Measurements from ENCODE around the gene DYNC1LI2.

Gene DYNC1LI2

GRCh38 chr16:66752958-66753357 is 1.5 kb upstream of the DYNC1LI2 start:
- peaks cover 21% of the 10 kb centered on the region for H3K36me3 ChIP-seq (ENCODE audit: insufficient read depth, low read length)
- H3K9ac ChIP-seq (ENCODE audit: low read length): no peak overlapping the region
- no peaks in the 10 kb centered on the region for H3K9me3 ChIP-seq (ENCODE audit: low read length)
- H3K27me3 ChIP-seq (ENCODE audit: control insufficient read depth in 1 of 2, insufficient read depth in 2 of 2, low read length in 2 of 2): no peaks in the 10 kb centered on the region
- H3K4me1 ChIP-seq (ENCODE audit: insufficient read depth, low read length): peaks cover 21% of the 10 kb centered on the region
- no peak overlapping the region for H3K27ac ChIP-seq (ENCODE audit: low read depth, low read length)
- no peak overlapping the region for H3K4me3 ChIP-seq (ENCODE audit: low read depth in 1 of 2, low read length in 2 of 2)

DNA sequence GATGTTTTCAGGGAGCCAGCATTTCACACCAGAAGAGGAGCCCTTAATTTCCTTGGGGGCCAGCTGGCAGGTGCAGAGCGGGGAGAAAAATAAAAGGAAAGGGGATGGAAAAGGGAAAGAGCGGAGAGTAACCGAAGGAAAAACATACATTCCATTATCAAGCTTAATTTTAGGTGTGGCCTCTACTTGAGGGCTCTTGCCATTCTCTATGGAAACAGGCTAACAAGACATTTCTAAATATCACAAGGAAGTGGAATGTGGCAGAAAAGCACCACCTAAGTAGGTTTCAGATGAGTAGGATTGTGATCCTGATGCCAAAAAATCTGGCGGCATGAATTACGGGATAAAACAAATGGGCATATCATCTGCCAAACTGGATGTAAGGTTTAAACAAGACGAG is 970 bp upstream of the DYNC1LI2 start:
- Histone ChIP-seq H3K9me3 (ENCODE audit: low read length) (no peaks in the 10 kb centered on the region), H3K27me3 (ENCODE audit: control insufficient read depth in 1 of 2, insufficient read depth in 2 of 2, low read length in 2 of 2) (no peaks in the 10 kb centered on the region), H3K4me3 (ENCODE audit: low read depth in 1 of 2, low read length in 2 of 2) (peak overlapping the region in 1 of 2 donors; percentile 34), H3K9ac (ENCODE audit: low read length) (no peak overlapping the region), H3K36me3 (ENCODE audit: insufficient read depth, low read length) (peaks cover 26% of the 10 kb centered on the region), H3K4me1 (ENCODE audit: insufficient read depth, low read length) (peaks cover 21% of the 10 kb centered on the region), H3K27ac (ENCODE audit: low read depth, low read length) (no peak overlapping the region)

- no peaks in the 10 kb centered on the region for H3K9me3 ChIP-seq (ENCODE audit: low read length)
- H3K36me3 ChIP-seq (ENCODE audit: insufficient read depth, low read length): peaks cover 30% of the 10 kb centered on the region
- peak overlapping the region; percentile 27 for H3K27ac ChIP-seq (ENCODE audit: low read depth, low read length)
- H3K4me1 ChIP-seq (ENCODE audit: insufficient read depth, low read length): peaks cover 23% of the 10 kb centered on the region
- peak overlapping the region; percentile 28 for H3K9ac ChIP-seq (ENCODE audit: low read length)
- H3K27me3 ChIP-seq (ENCODE audit: control insufficient read depth in 1 of 2, insufficient read depth in 2 of 2, low read length in 2 of 2): no peaks in the 10 kb centered on the region
- peak overlapping the region; percentile 34 to 44 for H3K4me3 ChIP-seq (ENCODE audit: low read depth in 1 of 2, low read length in 2 of 2)
Measured at GRCh38 chr16:66751992-66752322, 548 bp upstream of the DYNC1LI2 start.

- Histone ChIP-seq H3K9me3 (ENCODE audit: low read length) (no peaks in the 10 kb centered on the region), H3K9ac (ENCODE audit: low read length) (peak overlapping the region; percentile 99), H3K27me3 (ENCODE audit: control insufficient read depth in 1 of 2, insufficient read depth in 2 of 2, low read length in 2 of 2) (no peaks in the 10 kb centered on the region), H3K4me3 (ENCODE audit: low read depth in 1 of 2, low read length in 2 of 2) (peak overlapping the region; percentile 82 to 94), H3K36me3 (ENCODE audit: insufficient read depth, low read length) (peaks cover 39% of the 10 kb centered on the region), H3K27ac (ENCODE audit: low read depth, low read length) (peak overlapping the region; percentile 88), H3K4me1 (ENCODE audit: insufficient read depth, low read length) (peaks cover 27% of the 10 kb centered on the region)
Measured at GRCh38 chr16:66751053-66751302, 431 bp downstream of the DYNC1LI2 start.

DNA sequence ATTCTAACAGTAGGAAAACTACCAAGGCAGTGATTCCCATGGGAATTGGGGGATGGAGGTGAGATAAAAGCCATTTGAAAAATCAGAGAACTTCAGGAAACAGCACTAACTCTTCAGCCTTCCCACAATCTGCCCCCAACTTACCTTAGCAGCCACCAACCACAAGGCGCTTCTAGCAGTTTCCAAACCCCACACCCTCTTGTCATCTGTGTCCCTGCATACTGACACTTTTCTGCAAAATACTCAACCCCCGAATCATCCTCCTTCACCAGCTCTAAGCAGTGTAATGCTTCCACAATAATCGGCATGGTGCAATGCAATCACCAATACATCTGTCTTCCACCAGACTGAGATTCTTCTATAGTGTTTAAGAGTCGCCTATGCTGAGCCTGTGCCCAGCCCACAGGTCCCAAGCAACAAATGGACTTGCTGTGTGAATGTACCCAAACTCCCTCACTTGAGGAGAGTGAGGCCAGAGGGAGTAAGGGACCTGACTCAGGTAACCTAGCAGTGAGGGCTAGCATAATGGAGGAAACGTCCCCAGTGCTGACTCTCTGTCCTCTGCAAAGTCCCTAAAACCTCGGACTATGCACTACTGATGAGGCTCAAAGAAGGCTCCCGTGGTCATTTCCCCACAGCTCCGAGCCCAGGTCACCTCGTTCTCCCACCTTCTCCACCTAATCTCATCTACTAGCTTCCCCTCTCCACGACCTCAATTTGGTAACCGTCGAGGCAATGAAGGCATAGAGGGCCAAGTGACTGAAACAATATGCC is 943 bp downstream of the DYNC1LI2 start:
- Histone ChIP-seq H3K27me3 (ENCODE audit: control insufficient read depth in 1 of 2, insufficient read depth in 2 of 2, low read length in 2 of 2) (no peaks in the 10 kb centered on the region), H3K4me3 (ENCODE audit: low read depth in 1 of 2, low read length in 2 of 2) (peak overlapping the region; percentile 82 to 94), H3K27ac (ENCODE audit: low read depth, low read length) (peak overlapping the region; percentile 88), H3K9me3 (ENCODE audit: low read length) (no peaks in the 10 kb centered on the region), H3K9ac (ENCODE audit: low read length) (peak overlapping the region; percentile 99), H3K4me1 (ENCODE audit: insufficient read depth, low read length) (peaks cover 27% of the 10 kb centered on the region), H3K36me3 (ENCODE audit: insufficient read depth, low read length) (peaks cover 40% of the 10 kb centered on the region)

- Histone ChIP-seq H3K36me3 (ENCODE audit: insufficient read depth, low read length) (peaks cover 56% of the 10 kb centered on the region), H3K27me3 (ENCODE audit: control insufficient read depth in 1 of 2, insufficient read depth in 2 of 2, low read length in 2 of 2) (no peaks in the 10 kb centered on the region), H3K4me1 (ENCODE audit: insufficient read depth, low read length) (peaks cover 38% of the 10 kb centered on the region), H3K9me3 (ENCODE audit: low read length) (no peaks in the 10 kb centered on the region), H3K4me3 (ENCODE audit: low read depth in 1 of 2, low read length in 2 of 2) (no peak overlapping the region), H3K9ac (ENCODE audit: low read length) (no peak overlapping the region), H3K27ac (ENCODE audit: low read depth, low read length) (peak overlapping the region; percentile 13)
Measured at GRCh38 chr16:66746682-66747081, 4.7 kb downstream of the DYNC1LI2 start.

- Histone ChIP-seq H3K36me3 (ENCODE audit: insufficient read depth, low read length) (peaks cover 56% of the 10 kb centered on the region), H3K9me3 (ENCODE audit: low read length) (no peaks in the 10 kb centered on the region), H3K27ac (ENCODE audit: low read depth, low read length) (peak overlapping the region; percentile 13), H3K4me3 (ENCODE audit: low read depth in 1 of 2, low read length in 2 of 2) (no peak overlapping the region), H3K4me1 (ENCODE audit: insufficient read depth, low read length) (peaks cover 45% of the 10 kb centered on the region), H3K9ac (ENCODE audit: low read length) (no peak overlapping the region), H3K27me3 (ENCODE audit: control insufficient read depth in 1 of 2, insufficient read depth in 2 of 2, low read length in 2 of 2) (no peaks in the 10 kb centered on the region)
Measured at GRCh38 chr16:66746048-66746447, 5.4 kb downstream of the DYNC1LI2 start.

- H3K27me3 ChIP-seq (ENCODE audit: control insufficient read depth in 1 of 2, insufficient read depth in 2 of 2, low read length in 2 of 2): no peaks in the 10 kb centered on the region
- no peaks in the 10 kb centered on the region for H3K9me3 ChIP-seq (ENCODE audit: low read length)
- H3K36me3 ChIP-seq (ENCODE audit: insufficient read depth, low read length): peaks cover 41% of the 10 kb centered on the region
- no peak overlapping the region for H3K4me3 ChIP-seq (ENCODE audit: low read depth in 1 of 2, low read length in 2 of 2)
- peaks cover 40% of the 10 kb centered on the region for H3K4me1 ChIP-seq (ENCODE audit: insufficient read depth, low read length)
- H3K27ac ChIP-seq (ENCODE audit: low read depth, low read length): peak overlapping the region; percentile 73
- H3K9ac ChIP-seq (ENCODE audit: low read length): peak overlapping the region; percentile 40
Measured at GRCh38 chr16:66741950-66742808, 9.2 kb downstream of the DYNC1LI2 start.

- H3K36me3 ChIP-seq (ENCODE audit: insufficient read depth, low read length): peaks cover 33% of the 10 kb centered on the region
- peak overlapping the region; percentile 40 for H3K9ac ChIP-seq (ENCODE audit: low read length)
- H3K27me3 ChIP-seq (ENCODE audit: control insufficient read depth in 1 of 2, insufficient read depth in 2 of 2, low read length in 2 of 2): no peaks in the 10 kb centered on the region
- no peaks in the 10 kb centered on the region for H3K9me3 ChIP-seq (ENCODE audit: low read length)
- peaks cover 35% of the 10 kb centered on the region for H3K4me1 ChIP-seq (ENCODE audit: insufficient read depth, low read length)
- H3K27ac ChIP-seq (ENCODE audit: low read depth, low read length): peak overlapping the region; percentile 73
- H3K4me3 ChIP-seq (ENCODE audit: low read depth in 1 of 2, low read length in 2 of 2): peak overlapping the region in 1 of 2 donors; percentile 17
Measured at GRCh38 chr16:66741169-66741900, 10.1 kb downstream of the DYNC1LI2 start.

DNA sequence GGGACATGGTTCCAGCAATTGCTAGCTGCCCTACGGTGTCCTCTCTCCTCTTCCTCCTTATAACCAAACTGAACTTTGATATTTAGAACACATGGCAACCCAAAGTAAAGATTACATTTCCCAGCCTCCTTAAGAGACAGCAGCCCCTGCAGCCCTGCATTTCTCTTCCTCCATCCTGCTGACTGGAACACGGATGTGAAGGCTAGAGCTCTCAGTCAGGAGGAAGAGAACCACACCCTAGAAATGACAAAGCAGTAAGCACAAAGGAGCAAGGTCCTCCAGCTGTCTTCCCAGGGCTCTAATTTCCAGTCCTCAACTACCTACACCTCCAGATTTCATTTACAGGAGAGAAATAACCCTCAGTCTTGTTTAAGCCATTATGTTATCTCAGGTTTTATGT is 10.9 kb downstream of the DYNC1LI2 start:
- peak overlapping the region in 1 of 2 donors; percentile 17 for H3K4me3 ChIP-seq (ENCODE audit: low read depth in 1 of 2, low read length in 2 of 2)
- H3K9ac ChIP-seq (ENCODE audit: low read length): peak overlapping the region; percentile 40
- no peaks in the 10 kb centered on the region for H3K9me3 ChIP-seq (ENCODE audit: low read length)

DNA sequence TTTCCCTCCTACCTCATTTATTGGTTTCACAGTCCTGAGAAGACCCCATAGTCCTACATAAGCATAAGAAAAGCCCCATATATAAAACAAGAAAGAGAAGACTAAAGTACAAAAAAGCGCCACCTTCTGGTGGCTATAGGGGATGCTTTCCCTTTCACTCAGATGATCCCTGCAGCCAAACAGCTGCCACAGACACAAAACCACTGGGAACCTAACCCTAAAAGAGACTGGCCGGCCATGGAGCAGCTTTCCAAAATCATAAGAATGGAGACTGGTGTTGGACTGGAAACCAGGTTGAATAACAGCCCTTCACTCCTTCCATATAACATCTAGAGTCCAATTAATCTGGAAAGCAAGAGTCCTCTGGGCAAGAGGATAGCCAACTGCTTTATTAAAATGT is 11.4 kb downstream of the DYNC1LI2 start:
- Histone ChIP-seq H3K9ac (ENCODE audit: low read length) (no peak overlapping the region), H3K27me3 (ENCODE audit: control insufficient read depth in 1 of 2, insufficient read depth in 2 of 2, low read length in 2 of 2) (no peaks in the 10 kb centered on the region), H3K4me3 (ENCODE audit: low read depth in 1 of 2, low read length in 2 of 2) (peak overlapping the region in 1 of 2 donors; percentile 17), H3K4me1 (ENCODE audit: insufficient read depth, low read length) (peaks cover 35% of the 10 kb centered on the region), H3K27ac (ENCODE audit: low read depth, low read length) (peak overlapping the region; percentile 53), H3K36me3 (ENCODE audit: insufficient read depth, low read length) (peaks cover 37% of the 10 kb centered on the region), H3K9me3 (ENCODE audit: low read length) (no peaks in the 10 kb centered on the region)

More for the DNA sequence above, 10.9 kb downstream of the DYNC1LI2 start:
- peaks cover 35% of the 10 kb centered on the region for H3K36me3 ChIP-seq (ENCODE audit: insufficient read depth, low read length)
- H3K4me1 ChIP-seq (ENCODE audit: insufficient read depth, low read length): peaks cover 35% of the 10 kb centered on the region
- no peaks in the 10 kb centered on the region for H3K27me3 ChIP-seq (ENCODE audit: control insufficient read depth in 1 of 2, insufficient read depth in 2 of 2, low read length in 2 of 2)
- H3K27ac ChIP-seq (ENCODE audit: low read depth, low read length): peak overlapping the region; percentile 53
